NCI-H2171 treated with DMSO at 0.1 percent for 48 hours (cell line): ENCODE data around the gene IGFBP3.
"Not testable (repeated sequence)": the region's sequence is repeated elsewhere in the genome, so short reads cannot be mapped to it uniquely, and the experiment has no call there.

Source experiments
- DNase-seq: peaks from one replicate; lab custom pipeline; 2025; lab: John Stamatoyannopoulos, UW

Gene IGFBP3

GRCh38 chr7:45920502-45921380 lies at the start of gene IGFBP3:
TSS of gene IGFBP3 (minus strand) at chr7:45921272. CDS start at chr7:45921140, 132 bp downstream.
- peak; percentile 24 for DNase-seq

GRCh38 chr7:45970454-45970853 lies 49.4 kb upstream of the IGFBP3 start:
- no peak for DNase-seq

- no peak for DNase-seq
Measured at GRCh38 chr7:45969940-45970339, 48.9 kb upstream of the IGFBP3 start.

- no peak for DNase-seq
Measured at GRCh38 chr7:45968856-45969541, 47.9 kb upstream of the IGFBP3 start.

GRCh38 chr7:45968312-45968711 lies 47.2 kb upstream of the IGFBP3 start:
- no peak for DNase-seq

GRCh38 chr7:45967591-45968157 lies 46.6 kb upstream of the IGFBP3 start:
- no peak for DNase-seq

- no peak for DNase-seq
Measured at GRCh38 chr7:45962861-45963260, 41.8 kb upstream of the IGFBP3 start.

GRCh38 chr7:45957721-45958120 lies 36.6 kb upstream of the IGFBP3 start:
- no peak for DNase-seq

GRCh38 chr7:45955286-45955685 lies 34.2 kb upstream of the IGFBP3 start:
- DNase-seq = no peak

- not testable (repeated sequence) for DNase-seq
Measured at GRCh38 chr7:45953055-45953454, 32.0 kb upstream of the IGFBP3 start.

- DNase-seq = no peak
Measured at GRCh38 chr7:45944058-45944457, 23.0 kb upstream of the IGFBP3 start.

GRCh38 chr7:45940939-45941338 lies 19.9 kb upstream of the IGFBP3 start:
- DNase-seq = no peak

GRCh38 chr7:45940237-45940781 lies 19.2 kb upstream of the IGFBP3 start:
- not testable (repeated sequence) for DNase-seq

GRCh38 chr7:45939574-45939973 lies 18.5 kb upstream of the IGFBP3 start:
- no peak for DNase-seq

- no peak for DNase-seq
Measured at GRCh38 chr7:45938626-45939302, 17.7 kb upstream of the IGFBP3 start.

- DNase-seq = no peak
Measured at GRCh38 chr7:45937862-45938261, 16.8 kb upstream of the IGFBP3 start.

- no peak for DNase-seq
Measured at GRCh38 chr7:45937301-45937700, 16.2 kb upstream of the IGFBP3 start.

- DNase-seq = no peak
Measured at GRCh38 chr7:45930967-45931366, 9.9 kb upstream of the IGFBP3 start.

- DNase-seq = no peak
Measured at GRCh38 chr7:45927721-45928120, 6.6 kb upstream of the IGFBP3 start.

GRCh38 chr7:45924283-45924682 lies 3.2 kb upstream of the IGFBP3 start:
- DNase-seq = no peak

- no peak for DNase-seq
Measured at GRCh38 chr7:45923818-45924217, 2.7 kb upstream of the IGFBP3 start.

- peak; percentile 29 for DNase-seq
Measured at GRCh38 chr7:45923290-45923689, 2.2 kb upstream of the IGFBP3 start.
